ENCODE results near the gene HMGB2. TPM values are rescaled to one million over a fixed set of nuclear protein-coding genes. Genes with fewer than 3 reads are reported as not detected.
A peak's percentile ranks its signal among the peaks of the same experiment; 100 is the strongest.

Gene HMGB2
- total RNA-seq (2014; rRNA removed; shearing (Covaris generic)) (697 and 1,101 TPM in 2 replicates), total RNA-seq (2022) (810 and 934 TPM in 2 replicates), Bru-seq, nascent RNA (percentile 99 among the genes with signal in this experiment), BruChase-seq, experiment 1, labeled RNA remaining after a 6-hour chase (percentile 100 among the genes with signal in this experiment), BruChase-seq, experiment 2, labeled RNA remaining after a 2-hour chase (percentile 100 among the genes with signal in this experiment)
- long read RNA-seq, transcript HMGB2-203 (5 exons, 1,175 nt) = minor isoform, 71 of 1,674 reads
- long read RNA-seq, transcript HMGB2-202 (4 exons, 1,032 nt) = minor isoform, 50 of 1,674 reads
- long read RNA-seq, transcript HMGB2-201 (5 exons, 1,889 nt) = major isoform, 1,342 of 1,674 reads
- long read RNA-seq, partial matches to known transcripts = 27 of 1,674 reads
- long read RNA-seq, other reads (novel, unspliced or antisense) = 184 of 1,674 reads

GRCh38 chr4:173334085-173334890 is at the start of gene HMGB2:
TSS of gene HMGB2 (minus strand) at chr4:173334358. CDS start at chr4:173333649, 709 bp downstream.
- BruUV-seq (replicated peaks) = no TSS peak

DNA sequence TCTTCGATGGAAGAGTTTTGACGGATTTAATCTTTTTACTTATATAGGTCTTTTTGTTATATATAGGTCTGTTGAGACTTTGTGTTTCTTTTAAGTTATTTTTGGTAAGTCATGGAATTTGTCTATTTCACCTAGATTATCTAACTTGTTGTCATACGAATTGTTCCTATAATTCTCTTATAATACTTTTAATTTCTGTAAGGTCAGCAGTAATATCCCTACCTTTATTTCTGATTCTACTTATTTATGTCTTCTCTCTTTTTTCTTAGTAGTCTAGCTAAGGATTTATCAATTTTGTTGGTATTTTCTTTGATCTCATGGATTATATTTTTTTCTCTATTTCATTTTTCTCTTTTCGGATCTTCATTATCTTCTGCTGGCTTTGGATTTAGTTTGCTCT is 48.2 kb upstream of the HMGB2 start:
- TF ChIP-seq CTCF (conservative IDR thresholded peaks at IDR 0.05; ENCODE audit: low read length) = no peak
- no peak for TF ChIP-seq EZH2phosphoT487 (IDR thresholded peaks at IDR 0.05; ENCODE audit: borderline replicate concordance, low read depth, low read length)
- H3K9me3 ChIP-seq (ENCODE audit: low read length) = no peaks in the 10 kb centered on the region
- BruUV-seq (replicated peaks) = no TSS peak
- peaks cover 27% of the 10 kb centered on the region for H3K36me3 ChIP-seq (ENCODE audit: insufficient read depth, low read length)
- H3K4me2 ChIP-seq (ENCODE audit: low read length) = no peak overlapping the region
- peaks cover 2% of the 10 kb centered on the region; the same call in 1 of the 2 replicates for H3K79me2 ChIP-seq (ENCODE audit: insufficient read depth, low read depth, low read length)
- no peak overlapping the region for H3K4me3 ChIP-seq (ENCODE audit: low read depth, low read length, poor library complexity, severe bottlenecking)
- intact Hi-C loops (cut with micrococcal nuclease; ENCODE audit: unreplicated experiment) = no loop called here
- ChIA-PET POLR2A (interaction anchor here (2.0 kb wide), 1 partner anchor 10 kb away, joined by 6 read pairs; no protein-coding TSS in a partner anchor), CTCF (ENCODE audit: unreplicated experiment) (no interaction called here)
- H3K27ac ChIP-seq (ENCODE audit: low read depth, low read length, poor library complexity, severe bottlenecking) = no peak overlapping the region
- H3K4me1 ChIP-seq (ENCODE audit: insufficient read depth, low read length, poor library complexity, severe bottlenecking) = no peaks in the 10 kb centered on the region
- DNase-seq (ENCODE audit: low spot score) = no peak
- no peak overlapping the region for H2AFZ ChIP-seq (ENCODE audit: low read length)
- no peaks in the 10 kb centered on the region for H3K9me2 ChIP-seq (ENCODE audit: insufficient read depth, low read length)
- no peaks in the 10 kb centered on the region for H4K20me1 ChIP-seq (ENCODE audit: insufficient read depth, low read length)

More at GRCh38 chr4:173334085-173334890, at the start of gene HMGB2:
- peaks cover 27% of the 10 kb centered on the region; the same call in 1 of the 2 replicates for H4K20me1 ChIP-seq (ENCODE audit: insufficient read depth, low read length)
- H3K9me3 ChIP-seq (ENCODE audit: low read length) = no peaks in the 10 kb centered on the region
- peak within 1 kb of the TSS; percentile 99 for H3K4me3 ChIP-seq (ENCODE audit: low read depth, low read length, poor library complexity, severe bottlenecking)
- peaks cover 48% of the 10 kb centered on the region for H3K36me3 ChIP-seq (ENCODE audit: insufficient read depth, low read length)
- peak within 1 kb of the TSS; percentile 53; the same call in 1 of the 2 replicates for H2AFZ ChIP-seq (ENCODE audit: low read length)
- H3K9me2 ChIP-seq (ENCODE audit: insufficient read depth, low read length) = no peaks in the 10 kb centered on the region
- peak; percentile 100 for DNase-seq (ENCODE audit: low spot score)
- H3K27ac ChIP-seq (ENCODE audit: low read depth, low read length, poor library complexity, severe bottlenecking) = peak within 1 kb of the TSS; percentile 92
- intact Hi-C loops (cut with micrococcal nuclease; ENCODE audit: unreplicated experiment) = loop anchor here (1.0 kb wide), 2 partner anchors 36 to 166 kb away; partner anchors contain the start of genes GALNT7 and SAP30
- peaks cover 74% of the 10 kb centered on the region for H3K79me2 ChIP-seq (ENCODE audit: insufficient read depth, low read depth, low read length)
- ChIA-PET CTCF (ENCODE audit: unreplicated experiment) (interaction anchor here (0.8 to 1.2 kb wide), 2 partner anchors 33 to 38 kb away, joined by 4 read pairs; no protein-coding TSS in a partner anchor), POLR2A (interaction anchor here (0.5 to 14.1 kb wide), 11 partner anchors 11 to 1594 kb away, joined by 3 to 336 read pairs (median 7); partner anchors contain the start of genes GALNT7 and SAP30)
- peaks cover 49% of the 10 kb centered on the region for H3K4me1 ChIP-seq (ENCODE audit: insufficient read depth, low read length, poor library complexity, severe bottlenecking)
- TF ChIP-seq EZH2phosphoT487 (IDR thresholded peaks at IDR 0.05; ENCODE audit: borderline replicate concordance, low read depth, low read length) = no peak
- TF ChIP-seq CTCF (conservative IDR thresholded peaks at IDR 0.05; ENCODE audit: low read length) = no peak
- peak within 1 kb of the TSS; percentile 94 for H3K4me2 ChIP-seq (ENCODE audit: low read length)
